ENCODE measurements around the gene LRPAP1. TPM values are rescaled to one million over a fixed set of nuclear protein-coding genes. Genes with fewer than 3 reads are reported as not detected.

Gene LRPAP1
- total RNA-seq, 1 experiment from 2014 or later: 110 TPM

- H3K4me3 ChIP-seq (ENCODE audit: low read depth in 2 of 2, low read length in 2 of 2): no peak overlapping the region
- TF ChIP-seq POLR2AphosphoS5 (IDR thresholded peaks at IDR 0.05; ENCODE audit: low read depth, low read length): no peak
- no peak for TF ChIP-seq TCF7L2 (IDR thresholded peaks at IDR 0.05; ENCODE audit: low read depth, low read length)
- no peak for TF ChIP-seq CTCF (IDR thresholded peaks at IDR 0.05)
- no peak for TF ChIP-seq REST (IDR thresholded peaks at IDR 0.05; ENCODE audit: insufficient read depth in 1 of 2, low read depth in 2 of 2, low read length in 1 of 2)
- TF ChIP-seq SIN3A (IDR thresholded peaks at IDR 0.05; ENCODE audit: borderline replicate concordance, insufficient read depth, low read depth, low read length): no peak
- ChIA-PET POLR2A (no interaction called here), CTCF (no interaction called here)
- no peak overlapping the region for H3K27ac ChIP-seq (ENCODE audit: low read length)
- no peaks in the 10 kb centered on the region for H3K4me1 ChIP-seq (ENCODE audit: control insufficient read depth, insufficient read depth, low read length)
- H3K36me3 ChIP-seq (ENCODE audit: control insufficient read depth, insufficient read depth, low read length): no peaks in the 10 kb centered on the region
- no TSS peak for BruUV-seq (replicated peaks)
- ATAC-seq: no peak
- no peaks in the 10 kb centered on the region for H3K27me3 ChIP-seq (ENCODE audit: control insufficient read depth, insufficient read depth, low read length)
- no peak for DNase-seq (ENCODE audit: low read depth, low spot score)
- in situ Hi-C loops (cut with HindIII; ENCODE audit: low pct_unique_long_range_greater_than_20kb, low sequenced_read_pairs): no loop called here
- intact Hi-C loops (cut with micrococcal nuclease; ENCODE audit: unreplicated experiment): no loop called here
- H3K9me3 ChIP-seq (ENCODE audit: control insufficient read depth, insufficient read depth, low read depth, low read length): no peaks in the 10 kb centered on the region
Observed at GRCh38 chr4:3467601-3468031, 64.6 kb downstream of the LRPAP1 start.

GRCh38 chr4:3466691-3467600 lies 65.3 kb downstream of the LRPAP1 start:
- TF ChIP-seq POLR2AphosphoS5 (IDR thresholded peaks at IDR 0.05; ENCODE audit: low read depth, low read length) (no peak), TCF7L2 (IDR thresholded peaks at IDR 0.05; ENCODE audit: low read depth, low read length) (no peak)
- in situ Hi-C loops (cut with HindIII; ENCODE audit: low pct_unique_long_range_greater_than_20kb, low sequenced_read_pairs) (no loop called here), intact Hi-C loops (cut with micrococcal nuclease; ENCODE audit: unreplicated experiment) (no loop called here)
- H3K36me3 ChIP-seq (ENCODE audit: control insufficient read depth, insufficient read depth, low read length): no peaks in the 10 kb centered on the region
- BruUV-seq (replicated peaks): no TSS peak
- ATAC-seq: no peak
- H3K27ac ChIP-seq (ENCODE audit: low read length): no peak overlapping the region
- H3K9me3 ChIP-seq (ENCODE audit: control insufficient read depth, insufficient read depth, low read depth, low read length): no peaks in the 10 kb centered on the region
- H3K4me3 ChIP-seq (ENCODE audit: low read depth in 2 of 2, low read length in 2 of 2): no peak overlapping the region
- H3K4me1 ChIP-seq (ENCODE audit: control insufficient read depth, insufficient read depth, low read length): no peaks in the 10 kb centered on the region
- POLR2A ChIA-PET: no interaction called here
- H3K27me3 ChIP-seq (ENCODE audit: control insufficient read depth, insufficient read depth, low read length): no peaks in the 10 kb centered on the region
- no peak for DNase-seq (ENCODE audit: low read depth, low spot score)
- CTCF ChIA-PET: no interaction called here

All from Panc1 (cell line).